Mesodermal cell (in vitro differentiated cells): Measurements from ENCODE around the gene AP1M1.
"Not testable (repeated sequence)": the region's sequence is repeated elsewhere in the genome, so short reads cannot be mapped to it uniquely, and the experiment has no call there.

Experiments used
- H3K27ac ChIP-seq: 2 replicates; pipeline ENCODE4 v1.7.0; 2013; ENCODE audit warnings: mild to moderate bottlenecking, low read depth, low read length, moderate library complexity; ENCODE audit not compliant: severe bottlenecking
- H3K36me3 ChIP-seq: 2 replicates; pipeline ENCODE4 v1.7.1; 2013; ENCODE audit warnings: mild to moderate bottlenecking, low read length, moderate library complexity; ENCODE audit not compliant: control insufficient read depth, insufficient read depth
- H3K4me1 ChIP-seq: one replicate; pipeline ENCODE4 v1.7.1; 2013; ENCODE audit warnings: mild to moderate bottlenecking, low read length; ENCODE audit not compliant: insufficient read depth, control insufficient read depth, poor library complexity, severe bottlenecking
- H3K4me3 ChIP-seq: 2 replicates; pipeline ENCODE4 v1.7.0; 2013; ENCODE audit warnings: low read length, control low read depth, mild to moderate bottlenecking; ENCODE audit not compliant: insufficient read depth, poor library complexity, severe bottlenecking; ENCODE audit errors: extremely low read depth
- H3K9me3 ChIP-seq: 2 replicates; pipeline ENCODE4 v1.7.1; 2013; ENCODE audit warnings: mild to moderate bottlenecking, low read length, moderate library complexity; ENCODE audit not compliant: control insufficient read depth
- WGBS, 2 experiments: methylation state at CpG; one replicate each; pipeline ENCODE4 v1.1.5; 2013; ENCODE audit warnings: missing lambda C conversion rate in 2 of 2; ENCODE audit not compliant: insufficient coverage in 2 of 2; 5-methylcytosine and 5-hydroxymethylcytosine counted together

The AP1M1 gene

DNA sequence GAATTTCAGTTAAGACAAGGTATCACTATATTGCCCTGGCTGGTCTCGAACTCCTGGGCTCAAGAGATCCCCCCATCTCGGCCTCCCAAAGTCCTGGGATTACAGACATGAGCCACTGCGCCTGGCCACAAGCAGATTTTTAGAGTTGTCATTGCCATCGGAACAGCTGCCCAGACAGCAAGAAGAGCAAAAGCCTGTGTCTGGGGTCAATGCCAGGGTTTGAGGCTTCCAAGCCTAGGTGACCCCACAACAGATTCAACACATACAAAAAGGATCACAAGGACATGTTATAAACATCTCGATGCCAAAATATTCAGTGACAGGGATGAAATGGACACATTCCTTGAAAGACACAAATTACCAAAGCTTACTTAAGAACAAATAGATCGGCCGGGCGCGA is 86.8 kb downstream of the AP1M1 start:
- 91 to 95% methylated on average over 9 of the region's 9 CpGs for WGBS, 2 experiments
- H3K27ac ChIP-seq, result no peak overlapping the region
- no peaks in the 10 kb centered on the region for H3K9me3 ChIP-seq

DNA sequence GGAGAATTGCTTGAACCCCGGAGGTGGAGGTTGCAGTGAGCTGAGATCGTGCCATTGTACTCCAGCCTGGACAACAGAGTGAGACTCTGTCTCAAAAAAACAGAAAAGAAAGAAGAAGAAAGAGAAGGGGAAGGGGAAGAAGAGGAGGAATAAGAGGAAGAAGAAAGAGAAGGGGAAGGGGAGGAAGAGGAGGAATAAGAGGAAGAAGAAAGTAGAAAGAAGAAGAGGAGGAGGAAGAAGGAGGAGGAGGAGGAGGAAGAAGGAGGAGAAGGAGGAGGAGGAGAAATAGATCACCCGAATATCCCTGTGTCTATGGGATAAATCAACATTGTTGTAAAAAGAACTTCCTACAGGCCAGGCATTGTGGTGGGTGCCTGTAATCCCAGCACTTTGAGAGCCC is 87.4 kb downstream of the AP1M1 start:
- H3K36me3 ChIP-seq, H3K27ac ChIP-seq, H3K4me3 ChIP-seq, H3K9me3 ChIP-seq: not testable (repeated sequence)
- WGBS, 2 experiments, result 91 to 100% methylated on average over 2 to 3 of the region's 3 CpGs
- peaks cover 14% of the 10 kb centered on the region for H3K4me1 ChIP-seq

More for the DNA sequence above, 86.8 kb downstream of the AP1M1 start:
- H3K4me3 ChIP-seq, result no peak overlapping the region
- no peaks in the 10 kb centered on the region for H3K36me3 ChIP-seq
- peaks cover 14% of the 10 kb centered on the region for H3K4me1 ChIP-seq

DNA sequence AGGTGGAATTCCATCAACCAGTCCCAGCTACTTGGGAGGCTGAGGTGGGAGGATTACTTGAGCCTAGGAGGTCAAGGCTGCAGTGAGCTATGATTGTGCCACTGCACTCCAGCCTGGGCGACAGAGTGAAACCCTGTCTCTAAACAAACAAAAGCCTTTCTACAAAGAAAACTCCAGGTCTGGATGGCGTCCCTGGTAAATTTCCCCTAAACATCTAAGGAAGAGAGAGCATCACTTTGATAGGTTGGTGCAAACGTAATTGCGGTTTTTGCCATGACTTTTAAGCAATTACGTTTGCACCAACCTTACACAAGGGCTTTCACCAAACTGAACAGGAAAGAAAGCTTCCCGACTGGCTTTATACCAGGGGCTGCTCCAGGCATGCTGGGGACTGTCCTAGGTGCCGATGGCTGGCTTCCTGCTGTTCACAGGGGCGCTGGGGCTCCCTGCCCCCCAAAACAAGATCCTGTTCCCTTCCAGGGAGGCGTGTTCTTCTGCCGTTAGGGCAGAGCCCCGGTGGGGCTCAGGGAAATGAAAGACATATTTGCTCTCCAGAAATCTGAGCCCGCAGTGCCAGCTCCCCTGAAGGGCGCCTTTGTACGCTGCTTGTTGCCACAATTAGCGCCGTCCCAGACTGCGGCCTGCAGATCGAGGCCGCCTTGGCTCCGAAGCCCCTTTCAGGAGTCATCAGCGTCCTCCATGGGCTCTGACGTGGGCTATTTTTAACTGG is 88.2 kb downstream of the AP1M1 start:
- Histone ChIP-seq H3K4me3 (no peak overlapping the region), H3K27ac (no peak overlapping the region), H3K36me3 (no peaks in the 10 kb centered on the region), H3K9me3 (no peaks in the 10 kb centered on the region), H3K4me1 (peaks cover 14% of the 10 kb centered on the region)
- WGBS, 2 experiments, result 71 to 75% methylated on average over 19 to 20 of the region's 22 CpGs

DNA sequence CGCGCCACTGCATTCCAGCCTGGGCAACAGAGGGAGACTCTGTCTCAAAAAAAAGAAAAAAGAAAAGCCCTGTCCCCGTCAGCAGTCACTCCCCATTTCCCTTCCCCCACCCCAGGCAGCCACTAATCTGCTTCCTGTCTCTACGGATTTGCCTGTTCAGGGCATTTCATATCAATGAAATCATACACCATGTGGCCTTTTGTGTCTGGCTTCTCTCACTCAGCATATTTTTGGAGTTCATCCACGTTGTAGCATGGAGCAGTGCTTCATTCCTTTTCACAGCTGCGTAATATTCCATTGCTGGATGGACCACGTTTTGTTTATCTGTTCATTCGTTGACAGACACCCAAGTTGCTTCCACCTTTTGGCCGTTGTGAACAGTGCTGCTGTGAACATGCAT is 90.8 kb downstream of the AP1M1 start:
- no peaks in the 10 kb centered on the region for H3K9me3 ChIP-seq
- H3K36me3 ChIP-seq, result no peaks in the 10 kb centered on the region
- H3K4me3 ChIP-seq, result no peak overlapping the region
- H3K4me1 ChIP-seq, result peaks cover 10% of the 10 kb centered on the region
- WGBS, 2 experiments, result 77 to 78% methylated on average over 8 to 9 of the region's 9 CpGs
- H3K27ac ChIP-seq, result no peak overlapping the region

DNA sequence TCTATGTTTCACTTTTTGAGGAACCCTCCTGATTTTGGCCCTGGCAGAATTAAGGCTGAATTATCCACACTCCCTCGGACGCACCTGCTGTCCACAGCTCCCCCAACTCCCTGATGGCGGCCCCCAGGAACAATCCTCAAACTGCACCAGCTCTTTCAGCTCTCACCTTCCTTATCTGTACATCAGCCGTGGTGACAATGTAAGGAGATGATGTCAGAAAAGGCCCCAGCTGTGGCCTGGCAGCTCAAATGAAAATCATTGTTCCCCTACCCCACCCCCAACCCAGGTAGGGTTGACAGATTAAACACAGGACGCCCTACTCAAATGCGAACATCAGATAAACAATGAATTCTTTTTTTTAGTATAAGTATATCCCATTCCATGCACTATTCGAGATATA is 91.9 kb downstream of the AP1M1 start:
- Histone ChIP-seq H3K4me3 (no peak overlapping the region), H3K36me3 (no peaks in the 10 kb centered on the region), H3K27ac (no peak overlapping the region), H3K9me3 (no peaks in the 10 kb centered on the region), H3K4me1 (peaks cover 6% of the 10 kb centered on the region)
- WGBS, 2 experiments, result 90 to 100% methylated on average over 2 of the region's 7 CpGs

DNA sequence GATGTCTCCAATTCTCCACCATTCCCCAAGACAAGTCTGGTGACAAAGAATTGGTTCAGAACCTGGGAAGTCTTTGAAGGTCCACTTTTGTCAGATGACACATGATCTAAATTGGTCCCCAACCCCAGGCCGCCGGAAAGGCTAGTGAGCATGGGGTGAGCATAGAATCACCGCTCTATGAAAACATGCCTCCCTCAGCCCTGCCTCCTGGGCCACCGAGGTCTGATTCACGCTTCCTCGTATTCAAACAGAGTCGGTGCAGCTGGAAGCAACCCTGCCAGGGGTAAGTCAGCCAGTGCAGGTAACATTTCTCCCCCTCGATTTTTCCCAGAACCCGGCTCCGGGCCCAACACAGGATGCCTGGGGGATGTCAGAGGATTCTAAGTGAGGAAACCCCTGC is 93.0 kb downstream of the AP1M1 start:
- Histone ChIP-seq H3K27ac (no peak overlapping the region), H3K9me3 (no peaks in the 10 kb centered on the region), H3K4me1 (peaks cover 6% of the 10 kb centered on the region), H3K36me3 (no peaks in the 10 kb centered on the region), H3K4me3 (no peak overlapping the region)
- WGBS, 2 experiments, result 89 to 90% methylated on average over 7 to 8 of the region's 10 CpGs

DNA sequence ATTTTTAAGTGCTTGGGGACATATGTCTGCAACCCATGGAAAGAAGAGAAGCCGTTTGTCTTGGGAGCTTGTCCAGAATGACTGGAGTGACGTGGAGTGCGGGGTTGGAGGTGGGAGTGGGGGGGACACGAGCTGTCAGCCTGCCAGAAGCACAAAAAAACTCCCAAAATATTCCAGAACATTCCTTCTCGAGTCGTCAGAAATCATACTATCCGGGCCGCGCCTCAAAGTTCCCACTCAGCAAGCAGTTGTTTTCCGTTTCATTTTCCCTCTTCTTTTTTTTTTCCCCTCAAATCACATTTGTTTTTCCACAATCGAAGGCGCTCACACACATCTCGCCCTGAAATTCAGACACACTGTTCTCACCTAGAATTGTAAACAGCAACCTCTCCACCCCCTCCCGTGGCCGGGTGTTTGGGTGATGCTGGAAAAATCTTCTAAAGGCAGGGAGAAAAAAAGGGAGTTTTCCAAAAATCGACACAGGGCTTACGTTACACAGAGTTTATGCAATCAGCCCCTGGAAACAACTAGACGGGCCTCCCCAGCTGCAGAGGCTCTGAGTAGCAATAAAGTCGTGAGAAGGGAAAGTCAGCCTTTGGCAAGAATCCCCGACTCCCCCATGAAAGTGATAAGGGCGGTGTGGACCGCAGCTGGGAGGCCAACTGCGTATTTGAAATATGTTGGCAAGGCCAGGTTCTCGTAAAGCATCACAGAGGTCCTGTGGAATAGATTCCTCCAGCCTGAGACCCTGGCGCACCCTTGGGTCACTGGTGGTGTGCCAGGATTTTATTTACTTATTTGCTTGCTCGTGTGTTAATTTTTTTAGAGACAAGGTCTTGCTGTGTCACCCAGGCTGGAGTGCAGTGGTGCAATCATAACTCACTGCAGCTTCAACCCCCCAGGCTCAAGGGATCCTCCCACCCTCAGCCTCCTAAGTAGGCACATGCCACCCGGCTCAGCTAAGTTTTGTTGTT is 95.7 kb downstream of the AP1M1 start:
- H3K9me3 ChIP-seq, result no peaks in the 10 kb centered on the region
- no peaks in the 10 kb centered on the region for H3K36me3 ChIP-seq
- H3K27ac ChIP-seq, result no peak overlapping the region
- no peaks in the 10 kb centered on the region for H3K4me1 ChIP-seq
- whole genome bisulfite sequencing, 2 experiments, result 88% methylated on average over 17 of the region's 27 CpGs
- no peak overlapping the region for H3K4me3 ChIP-seq

DNA sequence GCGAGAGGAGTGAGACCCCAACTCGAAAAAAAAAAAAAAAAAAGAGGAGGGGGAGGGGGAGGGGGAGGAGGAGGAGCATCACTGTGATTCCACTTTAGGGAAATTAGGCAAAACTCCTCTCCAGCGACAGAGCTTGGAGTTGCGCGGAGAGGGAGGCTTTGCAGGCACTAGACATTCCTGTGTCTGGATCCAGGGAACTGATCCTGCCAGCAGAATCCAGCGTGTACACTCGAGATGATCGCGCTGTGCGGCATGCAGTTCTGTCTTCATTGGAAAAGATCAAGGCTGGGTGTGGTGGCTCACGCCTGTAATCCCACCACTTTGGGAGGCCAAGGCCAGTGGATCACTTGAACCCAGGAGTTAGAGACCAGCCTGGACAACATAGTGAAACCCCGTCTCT is 97.3 kb downstream of the AP1M1 start:
- no peaks in the 10 kb centered on the region for H3K36me3 ChIP-seq
- 85 to 87% methylated on average over 9 to 11 of the region's 12 CpGs for WGBS, 2 experiments
- H3K4me1 ChIP-seq, result no peaks in the 10 kb centered on the region
- H3K27ac ChIP-seq, result no peak overlapping the region
- no peaks in the 10 kb centered on the region for H3K9me3 ChIP-seq
- H3K4me3 ChIP-seq, result no peak overlapping the region
